GM04504 (cell line): ENCODE measurements around the gene BATF.

Source experiments
- DNase-seq: peaks from one replicate; pipeline ENCODE4 v3.0.0-alpha.2; 2012; ENCODE audit warnings: low read depth

BATF gene

DNA sequence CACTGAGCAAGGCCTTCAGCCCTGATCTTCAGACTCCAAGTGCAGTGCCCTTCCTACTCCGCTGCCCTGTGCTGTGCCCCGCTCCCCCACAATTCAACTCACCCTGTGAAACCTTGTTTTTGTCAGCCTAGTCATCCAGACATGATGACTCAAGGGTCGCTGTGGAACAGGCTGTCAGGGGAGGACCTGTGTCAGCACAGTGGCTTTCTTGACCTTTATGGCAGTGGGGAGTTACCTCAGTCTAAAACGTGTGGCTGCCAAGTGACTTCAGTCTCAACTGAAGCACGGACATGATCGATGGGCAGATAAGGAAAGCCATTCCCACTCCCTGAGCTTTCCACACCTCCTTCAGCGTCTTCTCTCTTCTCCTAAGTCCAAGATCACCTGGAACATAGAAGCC, 39.8 kb downstream of the BATF start:
- no peak for DNase-seq

DNA sequence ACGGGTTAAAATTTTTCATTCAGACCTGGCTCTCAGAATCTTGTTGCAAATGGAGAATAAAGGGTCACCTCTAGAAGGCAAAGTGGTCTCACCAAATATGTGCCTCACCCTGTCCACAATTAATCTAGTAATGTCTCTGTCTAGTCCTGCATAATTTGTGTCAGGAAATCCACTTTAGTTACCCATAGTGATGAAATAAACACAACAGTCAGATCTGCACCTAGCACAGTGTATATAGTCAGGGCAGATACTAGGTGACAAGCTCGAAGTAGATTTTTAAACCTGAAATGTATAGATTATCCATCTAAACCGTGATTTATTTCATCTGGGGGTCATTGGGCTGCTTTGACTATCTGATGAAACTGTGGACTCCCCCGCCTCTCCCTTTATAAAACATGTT, 40.2 kb downstream of the BATF start:
- no peak for DNase-seq

DNA sequence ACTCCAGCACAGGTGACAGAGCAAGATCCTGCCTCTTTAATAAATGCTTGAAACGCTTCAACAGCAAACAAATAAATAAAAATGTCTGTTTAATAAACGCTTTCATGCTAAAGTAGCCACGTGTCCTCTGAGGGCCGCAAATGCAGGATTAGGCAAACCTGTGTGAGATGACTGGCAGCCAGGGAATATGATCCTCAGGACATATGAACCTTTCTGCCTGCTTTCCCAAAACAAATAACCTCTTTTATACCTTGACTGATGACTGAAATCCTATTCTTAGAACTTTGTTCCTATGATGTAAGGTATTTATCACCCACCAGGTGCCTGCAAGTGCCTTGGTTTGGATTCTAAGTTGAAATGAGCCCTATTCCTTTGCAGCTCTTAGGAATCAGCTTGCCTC, 41.7 kb downstream of the BATF start:
- no peak for DNase-seq

DNA sequence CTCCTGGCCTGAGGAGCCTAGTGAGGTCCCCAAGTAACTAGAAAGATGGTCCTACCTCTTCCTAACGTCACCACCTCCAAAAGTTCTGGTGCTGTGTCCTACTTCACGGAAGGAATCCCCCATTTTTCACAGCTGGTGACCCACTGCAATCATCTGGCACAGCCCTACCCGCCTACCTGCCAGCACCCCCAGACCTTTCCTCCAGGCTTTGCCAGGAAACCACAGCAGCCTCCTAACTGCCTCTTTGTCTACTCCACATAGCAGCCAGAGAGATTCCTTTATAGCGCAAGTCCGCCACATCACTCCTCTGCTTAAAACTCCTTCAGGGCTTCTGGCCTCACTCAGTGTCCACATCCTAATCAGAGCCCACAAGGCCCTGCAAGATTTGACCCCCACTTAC, 42.8 kb downstream of the BATF start:
- no peak for DNase-seq

DNA sequence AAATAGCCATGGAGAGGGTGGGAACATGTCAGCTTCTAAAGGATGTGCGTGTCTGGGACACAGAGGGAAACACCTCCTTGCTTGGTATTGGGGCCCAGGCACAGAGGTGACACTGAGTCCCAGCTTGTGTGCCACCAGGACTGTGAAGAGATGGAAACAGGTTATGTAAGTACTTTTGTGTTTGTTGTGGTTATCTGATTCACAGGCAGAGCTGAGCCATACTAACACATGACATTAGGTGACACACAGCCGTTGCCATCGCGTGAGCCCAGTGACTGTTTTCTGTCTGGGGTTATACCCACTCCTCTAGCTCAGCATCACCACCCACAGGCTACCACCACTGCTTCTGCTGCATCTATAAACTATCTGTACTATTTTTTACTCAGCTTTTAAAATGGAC, 44.1 kb downstream of the BATF start:
- DNase-seq: no peak

DNA sequence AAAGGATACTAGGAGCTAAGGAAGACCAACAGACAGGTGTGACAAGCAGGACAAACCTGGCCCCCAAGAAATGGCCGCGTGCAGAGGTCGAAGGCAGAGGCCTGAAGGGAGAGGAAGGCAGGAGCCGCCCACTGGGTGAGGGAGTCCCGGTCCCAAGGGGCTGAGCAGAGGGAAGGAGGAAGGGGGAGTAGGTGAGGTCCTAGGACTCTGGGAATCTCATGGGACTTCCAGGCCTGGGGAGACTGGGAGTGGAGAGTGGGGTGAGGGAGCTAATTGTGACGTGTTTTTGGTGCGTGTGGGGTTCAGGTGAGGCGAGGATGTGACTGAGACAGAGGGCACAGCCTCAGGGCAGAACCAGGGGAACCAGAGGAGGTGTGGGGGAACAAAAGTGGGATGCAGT, 44.5 kb downstream of the BATF start:
- no peak for DNase-seq

DNA sequence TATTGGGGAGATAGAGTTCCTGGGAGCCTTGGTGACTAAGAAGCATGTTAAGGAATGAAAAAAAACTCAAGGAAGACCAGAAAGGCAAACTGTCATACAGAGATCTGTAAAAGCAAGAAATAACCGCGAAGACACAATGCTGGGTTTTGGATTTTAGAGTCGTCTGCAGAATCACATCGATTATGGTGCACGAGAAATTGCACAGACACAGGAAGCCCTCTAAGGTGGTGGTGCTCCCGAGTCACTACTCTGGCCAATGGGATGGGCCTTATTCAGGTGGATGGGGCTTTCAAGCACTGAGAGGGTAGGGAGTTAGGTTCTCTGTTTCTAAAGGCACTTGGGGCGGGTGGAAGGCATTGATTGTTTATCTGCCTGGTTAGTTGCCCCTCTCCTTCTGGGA, 45.9 kb downstream of the BATF start:
- no peak for DNase-seq

DNA sequence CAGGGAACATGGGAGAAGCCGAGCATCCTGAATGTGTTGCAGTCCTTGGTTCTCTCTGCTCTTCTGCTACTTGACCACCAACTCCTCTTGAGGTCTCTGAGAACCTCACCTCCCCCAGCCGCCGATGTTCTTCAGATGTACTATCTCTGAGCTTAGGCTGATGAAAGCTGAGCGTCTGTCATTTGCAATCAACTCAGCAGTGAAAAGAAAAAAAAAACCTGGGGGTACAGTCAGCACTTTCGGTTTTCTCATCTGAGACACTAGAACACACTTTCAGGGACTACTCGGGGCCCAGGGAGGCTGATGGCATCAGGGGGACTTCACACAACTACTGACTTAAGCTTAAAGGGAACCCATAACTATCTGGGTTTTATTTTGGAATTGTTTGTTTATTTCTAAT, 46.5 kb downstream of the BATF start:
- no peak for DNase-seq

DNA sequence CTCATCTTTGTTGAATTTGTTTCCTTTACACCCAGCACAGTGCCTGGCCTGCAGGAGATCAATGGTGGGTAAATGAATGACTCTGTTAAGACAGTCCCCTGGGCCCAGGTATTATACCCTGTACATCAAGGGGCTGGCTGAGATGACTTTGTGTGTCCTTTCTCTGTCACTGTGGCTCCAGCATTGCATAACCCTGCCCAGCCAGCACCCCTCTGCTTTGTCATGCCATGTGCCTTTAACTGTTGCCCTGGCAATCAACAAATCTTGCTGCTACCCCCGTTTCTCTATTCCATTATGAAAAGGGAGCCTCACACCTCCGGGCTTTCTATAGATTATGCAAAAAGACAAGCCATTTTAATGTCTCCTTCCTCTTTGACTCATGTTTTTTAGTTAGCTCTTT, 48.5 kb downstream of the BATF start:
- no peak for DNase-seq

DNA sequence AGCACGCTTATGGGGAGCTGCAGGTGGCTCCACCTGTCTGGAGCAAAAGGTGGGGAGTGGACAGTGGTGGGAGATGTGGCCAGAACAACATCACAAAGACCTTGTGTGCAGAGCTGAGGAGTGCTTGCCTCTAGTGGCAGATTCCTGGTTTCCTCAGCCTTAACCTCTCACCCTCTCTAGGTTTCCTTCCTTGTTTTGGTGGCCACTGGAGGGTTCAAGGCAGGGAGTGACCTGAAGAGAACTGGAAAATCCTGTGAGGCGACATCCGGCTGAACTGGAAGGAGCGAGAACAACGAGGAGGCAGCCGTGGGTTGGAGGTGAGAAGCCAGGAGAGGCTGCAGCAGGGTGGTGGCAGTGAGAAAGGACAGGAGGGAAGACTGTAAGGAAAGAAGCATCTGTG, 49.8 kb downstream of the BATF start:
- no peak for DNase-seq

DNA sequence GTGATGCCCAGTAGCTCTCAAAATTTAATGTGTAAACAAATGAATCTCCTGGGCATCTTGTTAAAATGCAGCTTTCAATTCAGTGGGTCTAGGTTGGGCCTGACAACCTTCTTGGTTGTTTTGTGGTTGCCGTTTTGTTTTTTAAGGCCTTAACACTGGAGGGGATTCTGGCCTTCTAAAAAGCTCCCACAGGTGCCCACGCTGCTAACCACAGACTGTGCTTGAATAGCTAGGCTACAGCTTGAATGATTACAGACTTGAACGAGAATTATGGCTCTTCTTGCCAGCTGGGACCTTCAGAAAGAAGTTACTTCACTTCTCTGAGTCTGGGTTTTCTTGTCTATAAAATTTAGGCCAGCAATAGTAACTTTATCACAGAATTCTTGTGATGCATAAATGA, 54.8 kb downstream of the BATF start:
- no peak for DNase-seq

DNA sequence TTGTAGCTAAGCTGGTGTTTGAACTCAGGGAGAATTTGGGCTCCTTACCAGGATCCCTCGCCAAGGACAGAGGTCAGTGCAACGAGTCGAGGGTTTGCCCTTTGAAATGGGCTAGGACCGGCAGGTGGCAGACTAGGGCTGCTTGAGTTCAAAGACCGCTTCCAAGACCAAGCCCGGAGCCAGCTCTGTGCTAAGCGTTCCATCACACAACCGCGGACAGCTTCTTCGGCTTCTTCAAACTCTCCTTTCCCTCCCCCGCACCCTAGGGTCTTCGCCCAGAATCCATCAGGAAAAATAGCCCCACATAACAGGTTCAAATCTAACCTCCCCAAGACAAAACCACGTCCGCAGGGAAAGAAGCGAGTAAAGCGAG, 55.4 kb downstream of the BATF start:
- peak; percentile 52 for DNase-seq

DNA sequence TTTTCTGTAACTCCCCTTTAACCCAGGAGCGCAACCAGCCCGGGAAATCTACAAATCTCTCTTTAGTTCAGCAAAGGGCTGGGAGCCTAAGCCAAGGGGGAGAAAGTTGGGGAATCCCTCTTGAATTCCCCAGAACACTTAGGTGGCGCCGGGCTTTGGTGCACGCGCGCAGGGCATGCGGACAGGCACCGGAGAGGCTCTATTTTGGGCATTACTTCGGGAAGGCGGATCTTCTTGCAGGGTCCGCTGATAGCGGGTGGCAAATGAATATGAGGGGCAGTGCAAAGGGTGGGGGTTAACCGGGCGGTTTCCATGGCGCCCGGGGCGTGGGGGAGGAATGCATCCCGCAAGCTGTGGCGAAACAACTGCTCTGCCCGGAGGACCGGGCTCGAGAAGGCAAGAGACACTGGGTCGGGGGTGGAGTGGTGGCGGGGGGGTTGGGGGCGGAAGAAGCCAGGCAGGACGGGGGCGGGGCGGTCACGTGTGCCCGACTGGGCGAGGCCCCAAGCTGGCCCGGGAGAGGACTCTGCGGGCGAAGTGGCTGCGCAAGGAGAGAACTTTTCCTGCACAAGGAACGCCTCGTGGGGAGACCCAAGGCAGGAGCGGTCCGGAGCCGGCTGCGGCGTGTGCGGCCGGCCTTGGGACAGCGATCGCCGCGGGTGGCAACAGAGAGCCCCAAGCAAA, 56.0 kb downstream of the BATF start, which contains the start of gene FLVCR2:
Gene FLVCR2, plus strand, starts transcription at position 519 of the 684 bp plus-strand sequence. CDS start 353 bp downstream, outside the sequence.
- peak; percentile 22 for DNase-seq

DNA sequence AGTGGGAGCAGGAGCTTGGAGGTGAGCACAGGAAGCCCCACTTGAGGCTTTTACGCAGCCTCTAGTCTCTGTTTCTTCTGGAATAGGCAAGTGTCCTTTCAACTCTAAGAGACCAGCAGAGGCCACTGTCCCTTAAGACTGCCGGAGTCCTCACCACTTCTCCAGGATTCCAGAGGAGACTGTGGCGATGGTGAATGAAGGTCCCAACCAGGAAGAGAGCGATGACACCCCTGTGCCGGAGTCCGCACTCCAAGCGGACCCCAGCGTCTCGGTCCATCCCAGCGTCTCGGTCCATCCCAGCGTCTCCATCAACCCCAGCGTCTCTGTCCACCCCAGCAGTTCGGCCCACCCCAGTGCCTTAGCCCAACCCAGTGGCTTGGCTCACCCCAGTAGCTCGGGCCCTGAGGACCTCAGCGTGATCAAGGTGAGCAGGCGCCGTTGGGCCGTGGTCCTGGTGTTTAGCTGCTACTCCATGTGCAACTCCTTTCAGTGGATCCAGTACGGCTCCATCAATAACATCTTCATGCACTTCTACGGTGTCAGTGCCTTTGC, 56.6 kb downstream of the BATF start:
- DNase-seq: no peak

DNA sequence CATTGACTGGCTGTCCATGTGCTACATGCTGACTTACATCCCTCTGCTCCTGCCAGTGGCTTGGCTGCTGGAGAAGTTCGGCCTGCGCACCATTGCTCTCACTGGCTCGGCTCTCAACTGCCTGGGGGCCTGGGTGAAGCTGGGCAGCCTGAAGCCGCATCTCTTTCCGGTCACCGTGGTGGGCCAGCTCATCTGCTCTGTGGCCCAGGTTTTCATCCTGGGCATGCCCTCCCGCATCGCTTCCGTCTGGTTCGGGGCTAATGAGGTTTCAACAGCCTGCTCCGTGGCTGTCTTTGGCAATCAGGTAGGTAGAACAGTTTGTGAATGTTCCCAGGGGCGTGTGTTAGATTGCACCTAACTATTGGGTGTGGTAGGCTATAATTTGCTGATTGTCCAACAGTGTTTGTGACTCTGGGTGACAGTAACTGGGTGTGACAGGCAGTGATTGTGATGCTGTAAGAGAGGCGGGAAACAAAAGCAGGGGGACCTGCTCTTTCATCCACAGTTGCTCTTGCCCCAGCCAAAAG, 57.1 kb downstream of the BATF start:
- DNase-seq: no peak

DNA sequence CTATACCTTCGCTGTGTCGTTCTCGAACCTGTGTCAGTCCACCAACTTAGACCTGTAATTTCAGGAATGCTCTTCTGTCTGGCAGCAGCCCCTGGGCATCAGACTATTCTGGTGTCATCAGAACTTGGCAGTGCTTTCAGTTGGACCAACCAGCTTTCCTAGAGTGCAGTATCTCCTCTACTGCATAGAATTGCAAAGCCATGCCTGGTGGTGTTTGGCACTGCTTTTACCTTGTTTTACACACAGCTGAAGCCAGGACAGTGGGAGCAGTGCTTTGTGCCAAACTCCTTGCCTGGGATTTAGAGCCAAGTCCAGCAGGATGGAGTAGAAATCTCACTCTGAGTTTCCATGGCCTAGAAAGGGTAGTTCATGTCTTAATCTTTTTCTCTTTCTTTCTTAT, 57.6 kb downstream of the BATF start:
- no peak for DNase-seq

DNA sequence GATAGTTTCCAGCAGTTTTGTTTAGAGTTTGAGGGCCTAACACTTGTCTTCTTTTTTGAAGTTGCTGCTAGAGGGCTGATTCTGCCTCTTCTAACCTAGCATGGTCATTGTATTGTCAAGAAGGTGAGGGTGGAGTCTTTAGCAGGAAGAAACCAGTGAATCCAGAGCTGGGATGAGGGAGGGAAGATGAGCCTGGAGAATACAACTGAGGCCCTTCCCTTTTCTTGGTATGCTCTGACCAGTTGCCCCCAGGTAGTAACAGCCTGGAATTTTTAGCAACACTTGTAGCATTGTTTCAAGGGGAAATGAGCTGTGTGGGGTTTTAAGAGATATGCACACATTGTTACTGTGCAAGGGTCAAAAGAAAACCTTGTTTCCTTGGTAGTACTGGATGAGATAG, 65.1 kb downstream of the BATF start:
- DNase-seq: no peak

DNA sequence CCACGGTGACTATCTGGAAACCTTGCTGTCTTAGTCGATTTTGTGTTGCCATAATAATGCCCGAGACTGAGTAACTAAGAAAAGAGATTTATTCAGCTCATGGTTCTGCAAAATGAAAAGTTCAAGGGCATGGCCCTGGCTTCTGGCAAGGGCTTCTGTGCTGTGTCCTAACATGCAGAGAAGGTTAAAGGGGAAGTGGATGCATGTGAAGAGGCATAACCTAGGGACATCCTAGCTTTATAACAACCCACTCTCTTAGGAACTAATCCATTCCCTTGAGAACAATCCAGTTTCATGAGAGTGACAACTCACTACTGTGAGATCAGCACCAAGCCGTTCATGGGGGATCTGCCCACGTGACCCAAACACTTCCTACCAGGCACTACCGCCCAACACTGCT, 67.7 kb downstream of the BATF start:
- DNase-seq: no peak

DNA sequence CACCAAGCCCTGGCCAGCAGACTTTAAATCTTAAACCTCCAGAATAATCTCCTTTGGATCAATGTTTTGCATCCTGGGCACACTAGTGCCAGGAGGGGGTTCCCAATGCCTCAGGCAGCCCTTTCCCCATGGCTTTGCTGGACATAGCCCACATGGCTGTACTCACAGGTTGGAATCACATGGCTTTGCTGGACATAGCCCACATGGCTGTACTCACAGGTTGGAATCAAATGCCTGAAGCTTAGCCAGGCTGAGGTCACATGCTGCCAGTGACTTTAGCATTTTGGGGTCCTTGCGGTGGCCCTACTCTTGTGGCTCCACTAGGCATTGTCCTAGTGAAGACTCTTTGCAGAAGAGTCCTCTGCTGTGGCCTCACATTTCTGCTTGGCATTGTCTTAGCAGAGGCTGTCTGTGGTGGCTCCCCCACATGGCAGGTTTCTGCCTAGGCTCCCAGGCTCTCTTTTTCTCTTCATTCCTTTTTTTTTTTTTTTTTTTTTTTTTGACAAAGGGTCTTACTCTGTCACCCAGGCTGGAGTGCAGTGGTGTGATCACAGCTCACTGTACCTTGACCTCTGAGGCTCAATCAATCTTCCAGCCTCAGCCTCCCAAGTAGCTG, 69.2 kb downstream of the BATF start:
- no peak for DNase-seq

DNA sequence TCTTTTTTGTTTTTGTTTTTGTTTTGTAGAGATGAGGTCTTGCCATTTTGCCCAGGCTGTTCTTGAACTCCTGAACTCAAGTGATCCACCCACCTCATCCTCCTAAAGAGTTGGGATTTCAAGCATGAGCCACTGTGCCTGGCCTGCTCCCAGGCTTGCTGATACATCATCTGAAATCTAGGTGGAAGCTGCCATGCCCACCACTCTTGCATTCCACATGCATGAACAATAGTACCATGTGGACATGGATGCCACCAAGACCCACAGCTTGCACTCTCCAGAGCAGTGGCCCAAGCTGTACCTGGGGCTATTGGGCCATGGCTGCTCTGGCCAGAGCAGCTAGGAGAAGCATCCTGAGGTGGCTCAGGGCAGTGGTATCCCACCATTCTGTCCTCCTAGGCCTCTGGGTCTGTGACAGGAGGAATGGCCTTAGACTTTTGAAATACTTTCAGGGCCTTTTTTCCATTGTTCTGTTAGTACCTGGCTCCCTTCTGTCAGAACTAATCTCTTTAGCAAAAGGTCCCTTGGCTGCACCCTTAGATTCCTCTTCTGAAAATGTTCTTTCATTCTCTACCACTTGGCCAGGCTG, 69.8 kb downstream of the BATF start:
- DNase-seq: no peak

DNA sequence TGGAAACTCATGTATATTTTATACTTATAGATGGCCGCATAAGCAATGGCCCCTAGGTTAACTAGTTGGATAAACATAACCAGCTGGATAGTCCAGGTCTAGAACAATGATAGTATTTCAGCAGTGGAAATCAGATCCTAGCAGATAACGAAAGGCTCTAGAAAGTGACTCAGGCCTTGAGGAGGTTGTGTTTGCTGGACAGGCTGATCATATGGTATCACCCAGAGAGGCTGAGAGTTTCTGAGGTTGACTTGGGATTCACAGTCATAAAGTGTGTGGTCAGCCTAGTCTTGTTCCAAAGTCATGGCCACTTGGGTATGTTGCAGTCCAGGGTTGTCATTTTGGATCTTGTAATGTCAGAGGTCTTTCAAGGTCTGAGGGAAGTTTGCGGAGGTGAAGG, 73.0 kb downstream of the BATF start:
- no peak for DNase-seq
